Fibroblast of peridontal ligament (primary cell): Measurements from ENCODE around the gene PACC1.
"Not testable (repeated sequence)": the region's sequence is repeated elsewhere in the genome, so short reads cannot be mapped to it uniquely, and the experiment has no call there.

Source experiments
- DNase-seq: peaks from one replicate; pipeline ENCODE4 v3.0.0-alpha.2; 2010; ENCODE audit errors: extremely low read depth

The PACC1 gene

GRCh38 chr1:212328248-212328647, 86.4 kb downstream of the PACC1 start:
- peak; percentile 44 for DNase-seq

GRCh38 chr1:212326541-212326940, 88.1 kb downstream of the PACC1 start:
- DNase-seq = no peak

- DNase-seq = no peak
Measured at GRCh38 chr1:212323066-212323465, 91.6 kb downstream of the PACC1 start.

- not testable (repeated sequence) for DNase-seq
Measured at GRCh38 chr1:212321031-212321430, 93.7 kb downstream of the PACC1 start.

- no peak for DNase-seq
Measured at GRCh38 chr1:212317916-212318315, 96.8 kb downstream of the PACC1 start.

- DNase-seq = peak; percentile 29
Measured at GRCh38 chr1:212315907-212316306, 98.8 kb downstream of the PACC1 start.

GRCh38 chr1:212315184-212315583, 99.5 kb downstream of the PACC1 start:
- no peak for DNase-seq
